Thoracic aorta (tissue), 2 donors: ENCODE results near the gene TMPRSS11E. TPM values are rescaled to one million over a fixed set of nuclear protein-coding genes. Genes with fewer than 3 reads are reported as not detected.
"Not testable (repeated sequence)": the region's sequence is repeated elsewhere in the genome, so short reads cannot be mapped to it uniquely, and the experiment has no call there.

ENCODE experiments used
- ATAC-seq: fragments of 150-250 bp; one replicate; pipeline ENCODE4 v1.8.0; 2017; ENCODE audit warnings: low read depth; ENCODE audit not compliant: insufficient number of reproducible peaks, low FRiP score
- DNase-seq: peaks from one replicate; pipeline ENCODE4 v3.0.0-alpha.2; 2020; ENCODE audit warnings: low spot score
- H3K27ac ChIP-seq, 2 donors: fragments of 200-600 bp; sonication (generic); 1 replicate in 1 of 2; 2 replicates in 1 of 2; pipeline ENCODE4 v1.5.1; 2016; ENCODE audit warnings: mild to moderate bottlenecking in 2 of 2, moderate library complexity in 2 of 2
- H3K27me3 ChIP-seq: fragments of 200-600 bp; sonication (generic); replicated peaks from 2 replicates; pipeline ENCODE4 v1.6.0; 2016; ENCODE audit warnings: mild to moderate bottlenecking; ENCODE audit not compliant: insufficient read depth
- H3K36me3 ChIP-seq: fragments of 200-600 bp; sonication (generic); one replicate; pipeline ENCODE4 v1.5.1; 2016
- H3K4me1 ChIP-seq, 2 donors: fragments of 200-600 bp; sonication (generic); 1 replicate in 1 of 2; 2 replicates in 1 of 2; pipeline versions ENCODE4 v1.5.1 to v1.6.0; 2016; ENCODE audit warnings: low read depth in 2 of 2, mild to moderate bottlenecking in 1 of 2; ENCODE audit not compliant: control insufficient read depth in 1 of 2
- H3K4me3 ChIP-seq: fragments of 200-600 bp; sonication (generic); 2 replicates; pipeline ENCODE4 v1.5.1; 2016; ENCODE audit warnings: mild to moderate bottlenecking
- H3K9me3 ChIP-seq: fragments of 200-600 bp; sonication (generic); 2 replicates; pipeline ENCODE4 v1.5.1; 2016
- total RNA-seq, 2 donors: library from RNA; depleted of rRNA; stranded (reverse); fragments of >200 nt; gene quantifications; one replicate each; pipeline versions ENCODE4 v1.1.0 to v1.2.3, GENCODE V29; 2016
- TF ChIP-seq, protein P1 (sequence below): fragments of 200-600 bp; sonication (generic); IDR thresholded peaks from one replicate; pipeline ENCODE4 v1.5.1; 2019; ENCODE audit warnings: antibody characterized with exemption

TMPRSS11E gene
- total RNA-seq, 2 donors from 2014 or later: not detected

DNA sequence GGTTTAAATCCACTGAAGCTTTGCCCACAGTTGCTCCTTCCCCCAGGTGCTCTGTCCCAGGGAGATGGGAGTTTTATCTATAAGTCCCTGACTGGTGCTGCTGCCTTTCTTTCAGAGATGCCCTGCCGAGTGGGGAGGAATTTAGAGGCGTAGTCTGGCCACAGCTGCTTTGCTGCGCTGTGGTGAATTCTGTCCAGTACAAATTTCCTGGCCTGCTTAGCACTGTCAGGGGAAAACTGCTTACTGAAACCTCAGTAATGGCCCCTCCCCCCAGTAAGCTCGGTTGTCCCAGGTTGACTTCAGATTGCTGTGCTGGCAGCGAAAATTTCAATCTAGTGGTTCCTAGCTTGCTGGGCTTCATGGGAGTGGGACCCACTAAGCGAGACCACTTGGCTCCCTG lies 88.7 kb downstream of the TMPRSS11E start:
- no peaks in the 10 kb centered on the region for H3K27me3 ChIP-seq
- ATAC-seq (no peak), DNase-seq (no peak)
- TF ChIP-seq, protein P1, sequence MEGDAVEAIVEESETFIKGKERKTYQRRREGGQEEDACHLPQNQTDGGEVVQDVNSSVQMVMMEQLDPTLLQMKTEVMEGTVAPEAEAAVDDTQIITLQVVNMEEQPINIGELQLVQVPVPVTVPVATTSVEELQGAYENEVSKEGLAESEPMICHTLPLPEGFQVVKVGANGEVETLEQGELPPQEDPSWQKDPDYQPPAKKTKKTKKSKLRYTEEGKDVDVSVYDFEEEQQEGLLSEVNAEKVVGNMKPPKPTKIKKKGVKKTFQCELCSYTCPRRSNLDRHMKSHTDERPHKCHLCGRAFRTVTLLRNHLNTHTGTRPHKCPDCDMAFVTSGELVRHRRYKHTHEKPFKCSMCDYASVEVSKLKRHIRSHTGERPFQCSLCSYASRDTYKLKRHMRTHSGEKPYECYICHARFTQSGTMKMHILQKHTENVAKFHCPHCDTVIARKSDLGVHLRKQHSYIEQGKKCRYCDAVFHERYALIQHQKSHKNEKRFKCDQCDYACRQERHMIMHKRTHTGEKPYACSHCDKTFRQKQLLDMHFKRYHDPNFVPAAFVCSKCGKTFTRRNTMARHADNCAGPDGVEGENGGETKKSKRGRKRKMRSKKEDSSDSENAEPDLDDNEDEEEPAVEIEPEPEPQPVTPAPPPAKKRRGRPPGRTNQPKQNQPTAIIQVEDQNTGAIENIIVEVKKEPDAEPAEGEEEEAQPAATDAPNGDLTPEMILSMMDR: no peak
- no peaks in the 10 kb centered on the region for H3K9me3 ChIP-seq
- no peak overlapping the region for H3K4me3 ChIP-seq
- H3K4me1 ChIP-seq: no peaks in the 10 kb centered on the region
- H3K27ac ChIP-seq: no peak overlapping the region
- H3K36me3 ChIP-seq: no peaks in the 10 kb centered on the region

DNA sequence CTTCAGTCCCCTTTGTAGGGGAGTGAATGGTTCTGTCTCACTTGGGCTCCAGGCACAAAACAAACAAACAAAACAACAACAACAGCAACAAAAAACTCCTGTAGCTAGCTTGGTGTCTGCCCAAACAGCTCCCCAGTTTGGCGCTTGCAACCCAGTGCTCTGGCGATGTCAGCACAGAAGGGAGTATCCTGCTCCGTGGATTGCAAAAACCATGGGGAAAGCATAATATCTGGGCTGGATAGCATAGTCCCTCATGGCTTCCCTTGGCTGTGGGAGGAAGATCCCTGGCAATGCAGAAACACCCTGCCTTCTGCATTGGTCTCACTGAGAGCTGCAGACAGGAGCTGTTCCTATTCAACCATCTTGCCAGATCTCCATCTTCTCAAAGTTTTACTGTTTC lies 89.1 kb downstream of the TMPRSS11E start:
- Histone ChIP-seq H3K4me3 (no peak overlapping the region), H3K9me3 (no peaks in the 10 kb centered on the region), H3K27ac (no peak overlapping the region), H3K27me3 (no peaks in the 10 kb centered on the region), H3K36me3 (no peaks in the 10 kb centered on the region), H3K4me1 (no peaks in the 10 kb centered on the region)
- TF ChIP-seq, protein P1: no peak
- no peak for DNase-seq
- no peak for ATAC-seq

DNA sequence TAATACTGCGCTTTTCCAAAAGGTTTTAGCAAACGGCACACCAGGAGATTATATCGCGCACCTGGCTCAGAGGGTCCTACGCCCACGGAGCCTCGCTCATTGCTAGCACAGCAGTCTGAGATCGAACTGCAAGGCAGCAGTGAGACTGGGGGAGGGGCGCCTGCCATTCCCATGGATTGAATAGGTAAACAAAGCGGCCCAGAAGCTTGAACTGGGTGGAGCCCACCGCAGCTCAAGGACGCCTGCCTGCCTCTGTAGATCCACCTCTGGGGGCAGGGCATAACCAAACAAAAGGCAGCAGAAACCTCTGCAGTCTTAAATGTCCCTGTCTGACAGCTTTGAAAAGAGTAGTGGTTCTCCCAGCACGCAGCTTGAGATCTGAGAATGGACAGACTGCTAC lies 95.5 kb downstream of the TMPRSS11E start:
- H3K27ac ChIP-seq, DNase-seq, H3K4me1 ChIP-seq, ATAC-seq, H3K36me3 ChIP-seq, H3K4me3 ChIP-seq, H3K27me3 ChIP-seq, H3K9me3 ChIP-seq: not testable (repeated sequence)

Other genes starting within 250 kb of the TMPRSS11E start
- gene TMPRSS11B, start 201.8 kb upstream of the TMPRSS11E start, total RNA-seq: not detected
- 10 to 100 TPM; 37.0 to 89.9 TPM for gene YTHDC1, start 97.4 kb upstream of the TMPRSS11E start, total RNA-seq
- not detected for gene UGT2B17, start 128.9 kb downstream of the TMPRSS11E start, total RNA-seq
- gene UGT2B15, start 223.2 kb downstream of the TMPRSS11E start, total RNA-seq: not detected